PC-3 (cell line): ENCODE measurements around the gene ZC3H15.

ENCODE experiments used
- CTCF ChIP-seq: fragments of 300-600 bp; sonication (generic); conservative IDR thresholded peaks from 2 replicates; pipeline ENCODE4 v1.5.1; 2017; ENCODE audit warnings: antibody characterized with exemption, low read depth, mild to moderate bottlenecking, low read length
- EZH2 ChIP-seq: fragments of 300-600 bp; sonication (generic); IDR thresholded peaks from one replicate; pipeline ENCODE4 v1.6.1; 2017; ENCODE audit warnings: antibody characterized with exemption, mild to moderate bottlenecking, low read length; ENCODE audit not compliant: unreplicated experiment

- TF ChIP-seq CTCF = no peak
- TF ChIP-seq EZH2 = no peak
Measured at GRCh38 chr2:186558512-186559276, 72.6 kb downstream of the ZC3H15 start.
